Keratinocyte (primary cell): ENCODE measurements around the gene TET2. TPM values are rescaled to one million over a fixed set of nuclear protein-coding genes. Genes with fewer than 3 reads are reported as not detected.
A peak's percentile ranks its signal among the peaks of the same experiment; 100 is the strongest.

ENCODE experiments used
- DNase-seq: peaks from one replicate; pipeline ENCODE4 v3.0.0-alpha.2; 2011; ENCODE audit warnings: low read depth, missing footprints, low spot score
- FAIRE-seq: peaks from 2 replicates; lab custom pipeline; 2011; peaks lifted over from hg19 to GRCh38; lab: Jason Lieb, UNC
- H2AFZ ChIP-seq: 2 replicates; pipeline ENCODE4 v1.6.0; 2012; ENCODE audit warnings: low read length, control low read depth, inconsistent platforms; ENCODE audit not compliant: control insufficient read depth
- H3K27ac ChIP-seq: 2 replicates; pipeline ENCODE4 v1.5.1; 2011; ENCODE audit warnings: low read length; ENCODE audit not compliant: control insufficient read depth, insufficient read depth
- H3K27me3 ChIP-seq: 3 replicates; pipeline ENCODE4 v1.6.0; 2011; ENCODE audit warnings: low read length; ENCODE audit not compliant: control insufficient read depth, insufficient read depth; ENCODE audit errors: extremely low read depth
- H3K36me3 ChIP-seq, 2 experiments: 2 replicates in 1 of 2; 3 replicates in 1 of 2; pipeline ENCODE4 v1.5.1; 2011; ENCODE audit warnings: low read length in 2 of 2, mild to moderate bottlenecking in 1 of 2; ENCODE audit not compliant: control insufficient read depth in 2 of 2, insufficient read depth in 2 of 2; ENCODE audit errors: extremely low read depth in 1 of 2
- H3K4me1 ChIP-seq: 3 replicates; pipeline ENCODE4 v1.5.1; 2011; ENCODE audit warnings: low read length; ENCODE audit not compliant: control insufficient read depth, insufficient read depth; ENCODE audit errors: extremely low read depth
- H3K4me2 ChIP-seq: 3 replicates; pipeline ENCODE4 v1.6.0; 2011; ENCODE audit warnings: low read depth, low read length; ENCODE audit not compliant: control insufficient read depth, insufficient read depth; ENCODE audit errors: extremely low read depth
- H3K4me3 ChIP-seq, 3 experiments: fragments of 200-600 bp in 1 of 3; sonication (generic) in 1 of 3; 2 replicates in 2 of 3; 3 replicates in 1 of 3; pipeline ENCODE4 v1.5.1; 2011 to 2016; ENCODE audit warnings: low read length in 3 of 3, mild to moderate bottlenecking in 3 of 3, control low read depth in 2 of 3, inconsistent platforms in 1 of 3, low read depth in 1 of 3, mixed read lengths in 1 of 3, mixed run types in 1 of 3, moderate library complexity in 1 of 3; ENCODE audit not compliant: control insufficient read depth in 2 of 3, insufficient read depth in 2 of 3; ENCODE audit errors: extremely low read depth in 1 of 3
- H3K79me2 ChIP-seq: 2 replicates; pipeline ENCODE4 v1.6.0; 2012; ENCODE audit warnings: low read length; ENCODE audit not compliant: control insufficient read depth, insufficient read depth
- H3K9ac ChIP-seq: 3 replicates; pipeline ENCODE4 v1.6.0; 2011; ENCODE audit warnings: low read length; ENCODE audit not compliant: control insufficient read depth, insufficient read depth; ENCODE audit errors: extremely low read depth
- H3K9me1 ChIP-seq: 3 replicates; pipeline ENCODE4 v1.6.0; 2011; ENCODE audit warnings: low read length; ENCODE audit not compliant: control insufficient read depth, insufficient read depth; ENCODE audit errors: extremely low read depth
- H3K9me3 ChIP-seq: 2 replicates; pipeline ENCODE4 v1.5.1; 2012; ENCODE audit warnings: low read depth, low read length; ENCODE audit not compliant: control insufficient read depth
- H4K20me1 ChIP-seq: 3 replicates; pipeline ENCODE4 v1.6.0; 2011; ENCODE audit warnings: low read length; ENCODE audit not compliant: control insufficient read depth, insufficient read depth; ENCODE audit errors: extremely low read depth
- CTCF ChIP-seq, 3 experiments: IDR thresholded peaks in 1 of 3; conservative IDR thresholded peaks in 1 of 3; optimal IDR thresholded peaks in 1 of 3; 2 replicates in 2 of 3; 3 replicates in 1 of 3; pipeline versions ENCODE3 to v1.5.1; 2011; ENCODE audit warnings: low read length in 3 of 3, mild to moderate bottlenecking in 3 of 3, moderate library complexity in 2 of 3, control low read depth in 1 of 3, inconsistent platforms in 1 of 3; ENCODE audit not compliant: insufficient read depth in 2 of 3; ENCODE audit errors: extremely low read depth in 1 of 3
- EZH2 ChIP-seq: IDR thresholded peaks from one replicate; pipeline ENCODE4 v1.6.1; 2012; ENCODE audit warnings: inconsistent platforms, mild to moderate bottlenecking, low read length, moderate library complexity
- dilution Hi-C: fragments of 300-500 bp; cut with MboI; formaldehyde crosslinking; loops from one replicate; pipeline ENCODE4 v1.7.0; 2020; ENCODE audit warnings: low sequenced_read_pairs; ENCODE audit not compliant: extremely low pct_ligation_motif_present
- polyA plus RNA-seq, 5 experiments: library from polyadenylated mRNA; depleted of rRNA in 3 of 5; stranded (reverse) in 3 of 5; stranded (forward) in 1 of 5; unstranded in 1 of 5; fragments of >200 nt; gene quantifications; 1 replicate in 1 of 5; 2 replicates in 3 of 5; 3 replicates in 1 of 5; pipeline versions ENCODE4 v1.2.1 to v1.2.3, GENCODE V29; 2011 to 2012; ENCODE audit warnings: missing spikeins in 2 of 5, low read depth in 1 of 5, low replicate concordance in 1 of 5

The TET2 gene
- polyA plus RNA-seq, 1 donor (not counting 4 experiments of a cell fraction or from before 2014, with no cell fraction given) = 9.6 TPM

- H2AFZ ChIP-seq = peak overlapping the region; percentile 99
- H3K36me3 ChIP-seq = no peaks in the 10 kb centered on the region
- peak overlapping the region; percentile 95 to 99 (median 99) for H3K4me3 ChIP-seq
- FAIRE-seq (peak; percentile 34), DNase-seq (no peak)
- H3K9me3 ChIP-seq = no peaks in the 10 kb centered on the region
- H3K27ac ChIP-seq = peak overlapping the region; percentile 96
- H3K79me2 ChIP-seq = peaks cover 54% of the 10 kb centered on the region
- peaks cover 3% of the 10 kb centered on the region for H3K9me1 ChIP-seq
- H4K20me1 ChIP-seq = no peaks in the 10 kb centered on the region
- dilution Hi-C loops = no loop called here
- peaks cover 16% of the 10 kb centered on the region for H3K4me1 ChIP-seq
- TF ChIP-seq EZH2 (no peak), CTCF (optimal IDR thresholded peaks at IDR 0.05 in 1 of 3, IDR thresholded peaks at IDR 0.05 in 1 of 3, conservative IDR thresholded peaks at IDR 0.05 in 1 of 3; ENCODE audit: extremely low read depth in 1 of 3, insufficient read depth in 2 of 3, low read length in 3 of 3) (no peak)
- H3K27me3 ChIP-seq = no peaks in the 10 kb centered on the region
- peak overlapping the region; percentile 93 for H3K4me2 ChIP-seq
- peak overlapping the region; percentile 99 for H3K9ac ChIP-seq
Observed at GRCh38 chr4:105147553-105148161, 981 bp downstream of the TET2 start.

- peak overlapping the region; percentile 95 to 99 (median 99) for H3K4me3 ChIP-seq
- dilution Hi-C loops = no loop called here
- H4K20me1 ChIP-seq = no peaks in the 10 kb centered on the region
- DNase-seq (no peak), FAIRE-seq (peak; percentile 9)
- H3K36me3 ChIP-seq = no peaks in the 10 kb centered on the region
- no peak overlapping the region for H2AFZ ChIP-seq
- H3K4me1 ChIP-seq = peaks cover 16% of the 10 kb centered on the region
- no peaks in the 10 kb centered on the region for H3K27me3 ChIP-seq
- peaks cover 3% of the 10 kb centered on the region for H3K9me1 ChIP-seq
- H3K27ac ChIP-seq = peak overlapping the region; percentile 96
- no peaks in the 10 kb centered on the region for H3K9me3 ChIP-seq
- H3K4me2 ChIP-seq = peak overlapping the region; percentile 93
- H3K79me2 ChIP-seq = peaks cover 60% of the 10 kb centered on the region
- H3K9ac ChIP-seq = peak overlapping the region; percentile 99
- TF ChIP-seq EZH2 (no peak), CTCF (optimal IDR thresholded peaks at IDR 0.05 in 1 of 3, IDR thresholded peaks at IDR 0.05 in 1 of 3, conservative IDR thresholded peaks at IDR 0.05 in 1 of 3; ENCODE audit: extremely low read depth in 1 of 3, insufficient read depth in 2 of 3, low read length in 3 of 3) (no peak)
Observed at GRCh38 chr4:105148356-105148755, 1.7 kb downstream of the TET2 start.
